Measurements from ENCODE around the gene PLAAT4.
"Not testable (repeated sequence)": the region's sequence is repeated elsewhere in the genome, so short reads cannot be mapped to it uniquely, and the experiment has no call there.

Gene PLAAT4

GRCh38 chr11:63573881-63574855, 37.6 kb downstream of the PLAAT4 start:
- DNase-seq, result peak; percentile 75

- peak; percentile 43 for DNase-seq
Observed at GRCh38 chr11:63574856-63575602, 38.4 kb downstream of the PLAAT4 start.

GRCh38 chr11:63578882-63579281, 42.3 kb downstream of the PLAAT4 start:
- DNase-seq, result not testable (repeated sequence)

GRCh38 chr11:63581224-63581623, 44.6 kb downstream of the PLAAT4 start:
- not testable (repeated sequence) for DNase-seq

- no peak for DNase-seq
Observed at GRCh38 chr11:63583357-63583677, 46.7 kb downstream of the PLAAT4 start.

- DNase-seq, result no peak
Observed at GRCh38 chr11:63586451-63587166, 50.0 kb downstream of the PLAAT4 start.

- no peak for DNase-seq
Observed at GRCh38 chr11:63589000-63589399, 52.4 kb downstream of the PLAAT4 start.

GRCh38 chr11:63590024-63590788, 53.6 kb downstream of the PLAAT4 start:
- no peak for DNase-seq

GRCh38 chr11:63592975-63593395, 56.4 kb downstream of the PLAAT4 start:
- DNase-seq, result no peak

- no peak for DNase-seq
Observed at GRCh38 chr11:63595296-63595695, 58.7 kb downstream of the PLAAT4 start.

All from femur (tissue), 1 donor.